Activated T-cell treated with anti-CD3 and anti-CD28 coated beads for 4 hours (primary cell): ENCODE results near the gene CEACAM19.

Experiments
- DNase-seq: peaks from one replicate; pipeline ENCODE4 v3.0.0-alpha.2; 2020

The CEACAM19 gene

GRCh38 chr19:44725684-44726083, 54.4 kb downstream of the CEACAM19 start:
- DNase-seq: no peak

GRCh38 chr19:44726465-44726864, 55.2 kb downstream of the CEACAM19 start:
- DNase-seq: no peak

- no peak for DNase-seq
Observed at GRCh38 chr19:44728178-44728577, 56.9 kb downstream of the CEACAM19 start.

GRCh38 chr19:44729516-44730033, 58.3 kb downstream of the CEACAM19 start:
- no peak for DNase-seq

- no peak for DNase-seq
Observed at GRCh38 chr19:44731081-44731480, 59.8 kb downstream of the CEACAM19 start.

GRCh38 chr19:44731622-44732021, 60.3 kb downstream of the CEACAM19 start:
- no peak for DNase-seq

GRCh38 chr19:44732235-44733014, 61.1 kb downstream of the CEACAM19 start:
- no peak for DNase-seq
